ENCODE measurements around the gene PSMD1.

DNA sequence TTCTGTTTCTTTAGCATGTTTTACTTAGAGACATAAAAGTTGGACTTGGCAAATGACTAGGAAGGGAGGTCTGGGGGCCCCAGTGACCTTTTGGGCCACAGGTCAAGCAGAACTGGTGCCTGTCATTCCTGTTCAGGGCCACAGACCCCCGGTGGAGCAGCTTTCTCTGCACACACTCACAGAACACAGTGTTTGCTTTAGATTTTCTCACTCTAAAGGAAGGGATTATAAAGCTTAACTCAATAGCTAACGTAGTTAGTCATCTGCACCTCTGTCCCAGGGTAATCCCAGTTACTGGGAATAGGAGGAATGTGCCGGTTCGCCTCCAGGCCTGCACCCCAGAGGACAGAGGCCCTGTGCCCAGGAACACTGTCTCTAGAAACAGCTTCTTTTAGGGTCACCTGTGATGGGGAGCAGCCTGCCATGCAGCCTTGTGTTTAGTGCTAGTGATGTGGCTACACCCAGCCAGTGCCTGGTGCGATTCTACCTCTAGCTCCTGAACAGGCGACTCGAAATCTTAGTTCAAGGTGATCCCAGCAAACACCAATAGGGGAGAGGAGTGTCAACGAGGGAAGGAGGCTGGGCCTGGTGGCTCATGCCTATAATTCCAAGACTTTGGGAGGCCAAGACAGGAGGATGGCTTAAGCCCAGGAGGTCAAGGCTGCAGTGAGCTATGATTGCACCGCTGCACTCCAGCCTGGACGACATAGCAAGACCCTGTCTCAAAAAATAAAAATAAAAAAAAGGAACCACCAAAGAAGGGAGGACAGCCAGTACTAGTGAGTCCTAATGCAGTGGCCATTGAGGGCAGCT lies 49.2 kb upstream of the PSMD1 start:
- TF ChIP-seq POLR2A (IDR thresholded peaks at IDR 0.05; ENCODE audit: extremely low read depth, insufficient read length): no peak
- TF ChIP-seq, protein P1, sequence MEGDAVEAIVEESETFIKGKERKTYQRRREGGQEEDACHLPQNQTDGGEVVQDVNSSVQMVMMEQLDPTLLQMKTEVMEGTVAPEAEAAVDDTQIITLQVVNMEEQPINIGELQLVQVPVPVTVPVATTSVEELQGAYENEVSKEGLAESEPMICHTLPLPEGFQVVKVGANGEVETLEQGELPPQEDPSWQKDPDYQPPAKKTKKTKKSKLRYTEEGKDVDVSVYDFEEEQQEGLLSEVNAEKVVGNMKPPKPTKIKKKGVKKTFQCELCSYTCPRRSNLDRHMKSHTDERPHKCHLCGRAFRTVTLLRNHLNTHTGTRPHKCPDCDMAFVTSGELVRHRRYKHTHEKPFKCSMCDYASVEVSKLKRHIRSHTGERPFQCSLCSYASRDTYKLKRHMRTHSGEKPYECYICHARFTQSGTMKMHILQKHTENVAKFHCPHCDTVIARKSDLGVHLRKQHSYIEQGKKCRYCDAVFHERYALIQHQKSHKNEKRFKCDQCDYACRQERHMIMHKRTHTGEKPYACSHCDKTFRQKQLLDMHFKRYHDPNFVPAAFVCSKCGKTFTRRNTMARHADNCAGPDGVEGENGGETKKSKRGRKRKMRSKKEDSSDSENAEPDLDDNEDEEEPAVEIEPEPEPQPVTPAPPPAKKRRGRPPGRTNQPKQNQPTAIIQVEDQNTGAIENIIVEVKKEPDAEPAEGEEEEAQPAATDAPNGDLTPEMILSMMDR (IDR thresholded peaks at IDR 0.05; ENCODE audit: low read depth, low read length): no peak

Measured in NB4 (cell line).